Posterior cingulate gyrus (tissue), 11 donors: ENCODE data around the gene CDKAL1.

Experiments
- DNase-seq, 10 donors: peaks; one replicate each; pipeline versions ENCODE4 v3.0.0 to v3.0.0-alpha.2; 2020 to 2021; ENCODE audit warnings: mixed read lengths in 3 of 10
- intact Hi-C: fragments of 100-400 bp; cut with DNase I; formaldehyde crosslinking; loops from one replicate; pipeline ENCODE4 v1.15.1; 2023

CDKAL1 gene

DNA sequence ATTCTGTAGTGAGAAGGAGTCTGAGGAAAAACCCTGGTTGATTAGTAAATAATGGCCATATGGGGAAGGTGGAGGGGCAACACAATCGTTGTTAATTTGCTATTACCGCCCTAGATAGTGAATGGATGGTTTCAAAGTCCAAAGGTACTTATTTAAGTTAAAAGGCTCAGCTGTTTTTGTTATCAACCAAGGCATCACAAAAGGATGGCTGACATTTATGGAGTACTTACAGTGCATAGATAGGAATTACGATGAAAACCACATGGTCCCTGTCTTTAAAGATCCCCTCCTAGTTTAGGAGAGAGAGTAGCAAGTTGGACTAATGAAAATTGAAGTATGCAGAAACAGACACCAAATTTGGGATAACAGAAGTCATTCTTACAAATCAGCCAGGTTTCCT is 319.6 kb downstream of the CDKAL1 start:
- intact Hi-C loops: no loop called here
- DNase-seq: no peak

DNA sequence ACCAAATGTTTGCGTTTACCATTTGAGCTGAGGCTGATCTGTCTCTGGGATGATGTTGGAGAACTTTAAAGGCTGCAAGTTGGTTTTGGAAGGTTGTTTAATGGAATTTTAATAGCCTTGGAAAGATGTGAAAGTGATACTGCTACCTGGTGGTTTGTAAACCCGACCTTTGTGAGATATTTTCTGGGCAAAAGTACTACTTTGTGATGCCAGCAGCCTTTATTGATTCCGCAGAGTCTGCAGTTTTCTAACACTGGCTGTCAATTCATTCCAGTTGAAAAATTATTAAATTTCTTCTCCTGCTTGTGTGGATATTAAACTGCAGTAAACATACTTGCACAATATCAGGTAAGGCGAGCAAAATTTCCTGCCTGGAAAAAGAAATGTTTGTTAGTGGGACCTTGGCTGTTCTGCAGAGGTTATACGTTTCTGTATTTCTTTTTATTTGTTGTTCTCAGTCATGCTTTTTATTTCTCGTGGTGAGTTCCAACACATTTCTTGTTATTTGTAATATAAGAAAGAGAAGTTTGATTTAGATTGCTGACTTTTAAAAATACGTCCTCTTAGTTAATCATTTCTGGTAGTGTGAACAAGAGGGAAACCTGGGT is 322.5 kb downstream of the CDKAL1 start:
- intact Hi-C loops: no loop called here
- DNase-seq: no peak

DNA sequence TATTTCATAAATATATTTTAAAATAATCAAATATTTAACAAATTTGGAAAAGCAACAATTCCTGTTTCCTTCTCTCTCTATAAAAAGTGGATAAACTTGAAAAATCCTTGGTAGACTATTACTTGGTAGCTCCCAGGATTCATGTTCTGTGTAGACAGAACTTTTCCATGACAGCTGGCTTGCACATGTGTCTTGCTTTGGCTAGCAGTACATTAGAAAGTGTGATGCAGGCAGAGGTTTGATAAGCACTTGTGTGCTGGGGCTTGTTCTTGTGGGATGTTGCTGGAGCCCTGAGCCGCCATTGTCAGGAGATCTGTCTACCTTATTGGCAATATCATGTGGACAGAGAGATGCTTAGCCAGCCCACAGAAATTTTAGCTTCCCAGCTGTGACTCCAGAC is 327.2 kb downstream of the CDKAL1 start:
- intact Hi-C loops: no loop called here

DNA sequence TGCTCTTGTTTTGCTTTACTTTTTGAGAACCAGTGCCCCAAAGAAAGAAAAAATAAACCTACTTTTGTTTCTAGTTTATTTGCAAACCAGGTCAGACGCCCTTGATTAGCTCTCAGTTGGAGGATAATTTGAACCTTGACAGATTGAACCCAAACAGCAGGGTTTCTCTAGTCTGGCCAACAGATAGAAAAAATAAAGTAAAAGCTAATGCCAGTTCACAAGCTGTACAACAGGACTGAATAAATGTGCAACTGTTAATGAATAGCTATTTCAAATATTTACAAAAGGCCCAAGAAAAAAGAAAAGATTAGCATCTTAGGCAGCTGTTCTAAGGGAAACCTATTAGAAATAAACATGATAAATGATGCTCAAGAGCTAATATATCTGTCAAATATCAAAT is 331.8 kb downstream of the CDKAL1 start:
- DNase-seq: no peak
- intact Hi-C loops: no loop called here

More for the DNA sequence above, 327.2 kb downstream of the CDKAL1 start:
- DNase-seq: no peak

DNA sequence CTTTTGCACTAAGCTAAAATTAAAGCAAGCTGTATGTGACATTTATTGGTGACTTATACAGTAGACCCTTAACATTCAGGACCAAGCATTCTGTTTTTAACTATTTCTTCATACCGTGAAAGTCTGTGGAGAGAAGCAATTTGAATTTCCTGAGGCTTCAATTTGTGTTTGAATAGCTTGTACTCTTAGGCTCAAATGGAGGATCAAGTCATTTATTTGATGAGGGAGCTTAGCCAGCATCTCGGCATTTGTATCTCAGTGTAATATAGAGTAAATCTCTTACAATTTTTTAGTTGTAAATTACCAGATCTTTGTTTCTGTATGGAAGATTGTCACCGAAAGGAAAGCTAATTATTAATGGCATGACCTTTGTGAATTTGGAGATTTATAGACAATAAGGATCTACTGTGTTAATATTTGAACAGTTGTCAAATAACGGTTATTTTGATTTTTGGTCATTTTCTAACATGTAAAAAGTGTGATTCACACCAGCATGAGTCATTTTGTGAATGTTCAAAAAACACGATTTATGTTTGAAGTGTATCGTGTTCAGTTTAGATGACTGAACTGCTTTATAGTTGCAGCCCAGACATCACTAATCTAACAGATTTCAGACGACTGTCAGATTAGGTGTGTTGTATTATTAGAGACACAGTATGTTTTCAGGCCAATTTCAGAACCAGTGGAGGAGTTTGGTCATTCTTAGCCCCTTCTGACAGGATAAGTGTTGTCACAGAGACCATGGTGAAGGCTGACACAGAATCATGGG is 332.9 kb downstream of the CDKAL1 start:
- intact Hi-C loops: no loop called here
- no peak for DNase-seq

DNA sequence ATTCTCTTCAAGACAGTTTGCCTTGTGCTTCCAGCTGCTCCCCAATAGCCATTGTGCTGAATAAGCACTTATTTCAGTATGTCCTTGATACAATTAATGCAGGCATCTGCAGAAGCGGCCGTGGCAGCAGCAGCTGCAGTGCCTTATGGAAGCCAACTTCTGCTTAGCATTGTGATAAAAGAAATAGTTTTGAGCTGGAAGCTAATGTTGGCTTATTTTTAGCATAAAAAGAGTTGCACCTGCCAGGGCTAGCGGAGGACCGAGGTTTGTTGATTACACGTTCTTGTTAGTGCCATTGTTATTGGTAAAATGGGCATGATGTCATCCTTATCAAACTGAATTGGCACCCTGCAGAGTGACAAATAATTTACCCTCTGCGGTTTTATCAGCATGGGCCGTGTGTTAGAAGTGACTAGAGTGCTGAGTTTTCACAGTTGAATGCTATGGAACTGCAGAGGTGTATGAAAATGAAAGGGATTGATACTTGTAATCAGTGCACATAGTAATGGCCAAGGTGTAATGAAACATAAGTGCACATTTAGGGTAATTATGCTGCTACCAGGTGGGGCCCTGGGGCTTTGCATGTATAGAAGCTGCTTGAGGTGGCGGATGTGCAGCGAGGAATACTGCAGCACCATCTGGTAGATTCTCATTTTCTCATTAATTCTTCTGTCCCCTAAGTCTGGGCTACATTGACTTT is 334.3 kb downstream of the CDKAL1 start:
- DNase-seq: no peak
- intact Hi-C loops: no loop called here

DNA sequence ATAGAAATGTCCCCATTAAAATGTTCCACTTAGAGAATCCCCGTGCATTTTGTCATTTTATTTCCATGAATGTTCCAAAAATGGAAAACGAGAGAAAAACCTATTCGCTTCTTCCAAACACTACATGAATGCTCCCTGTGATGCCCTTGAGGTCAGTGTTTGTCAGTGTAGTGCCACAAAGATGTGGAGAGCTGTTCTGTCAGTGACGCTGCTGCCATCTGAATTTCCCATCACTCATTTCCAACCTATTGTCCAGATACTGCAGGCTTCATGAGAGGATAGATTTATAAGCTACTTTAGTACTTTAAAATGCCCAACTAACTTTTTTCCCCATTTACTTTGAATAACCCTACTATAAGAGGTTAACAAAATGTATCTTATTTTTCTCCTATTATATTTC is 335.8 kb downstream of the CDKAL1 start:
- no peak for DNase-seq
- intact Hi-C loops: no loop called here

DNA sequence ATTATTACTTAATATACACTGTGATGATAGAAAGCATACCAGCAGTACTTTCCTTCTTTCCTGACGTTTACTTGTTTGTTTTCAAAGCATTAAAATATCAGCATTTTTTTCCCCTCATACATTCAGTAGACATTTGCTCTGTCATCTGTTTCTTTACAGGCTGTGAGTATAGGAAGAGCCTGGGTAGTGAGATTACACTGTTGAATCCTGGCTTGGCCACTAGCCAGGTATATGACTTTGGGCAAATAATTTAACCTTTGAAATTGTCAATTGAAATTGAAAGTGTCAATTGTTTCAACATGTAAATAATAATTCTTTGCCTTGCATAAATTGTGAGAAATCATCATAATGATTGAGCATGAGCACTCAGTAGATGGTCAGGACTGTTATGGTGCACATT is 336.2 kb downstream of the CDKAL1 start:
- intact Hi-C loops: no loop called here
- no peak for DNase-seq

DNA sequence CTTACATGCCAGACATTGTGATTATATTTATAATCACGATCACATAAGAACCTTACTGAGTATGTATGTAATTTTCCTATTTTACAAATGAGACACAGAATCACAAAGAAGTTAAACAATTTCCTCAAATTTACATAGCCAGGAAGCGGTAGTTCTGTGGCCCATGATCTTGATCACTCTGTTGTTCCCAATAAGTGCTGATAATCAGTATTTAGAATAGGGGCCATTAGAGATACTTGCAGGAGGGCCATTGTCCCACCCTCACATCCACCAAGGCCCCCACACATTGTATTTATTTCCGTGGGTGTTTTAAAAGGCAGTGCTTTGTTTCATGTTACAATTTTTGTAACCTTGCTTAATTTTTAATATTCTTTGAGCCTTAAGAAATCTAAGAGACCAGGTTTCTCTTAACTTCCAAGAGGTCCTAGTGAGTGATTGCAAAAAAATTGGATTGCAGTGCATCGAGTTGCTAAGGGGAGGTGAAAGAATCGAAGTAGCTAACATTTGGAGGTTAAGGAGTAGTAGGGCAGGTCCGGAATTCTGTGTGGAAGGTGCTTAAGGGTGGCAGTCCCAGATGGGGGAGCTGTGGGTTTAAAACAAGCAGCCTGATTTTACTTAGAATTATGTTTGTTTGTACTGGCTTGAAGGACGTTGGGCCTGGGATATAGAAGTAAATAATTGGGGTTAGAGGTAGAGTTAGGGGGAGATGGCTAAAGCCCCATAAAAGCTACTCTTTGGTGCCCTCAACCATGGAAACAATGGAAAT is 339.4 kb downstream of the CDKAL1 start:
- no peak for DNase-seq

DNA sequence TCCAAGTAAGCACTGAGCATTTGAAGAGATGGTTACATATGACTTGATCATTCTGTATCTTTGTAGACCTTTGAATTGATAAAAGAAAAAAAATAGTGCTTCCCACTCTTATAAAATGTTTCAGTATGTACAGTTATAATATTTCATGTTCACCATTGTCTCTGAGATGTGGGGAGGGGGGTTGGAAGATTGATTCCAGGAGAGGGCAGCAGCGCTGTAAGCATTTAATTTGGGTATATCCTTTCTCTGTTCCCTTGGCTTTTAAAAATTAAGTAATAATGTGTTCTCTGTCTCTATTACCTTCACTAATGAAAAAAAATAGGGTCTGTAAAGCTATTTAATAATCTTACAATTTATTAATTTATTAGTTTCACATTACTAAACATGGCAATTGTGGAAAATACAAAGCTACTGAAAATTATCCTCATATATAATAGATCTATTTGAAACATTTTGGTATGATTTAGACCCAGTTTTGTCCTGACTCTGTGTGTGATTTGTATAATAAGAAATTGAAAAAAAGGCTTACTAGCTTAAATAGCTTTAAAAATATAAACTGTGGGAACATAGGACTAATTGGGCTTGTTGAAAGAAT is 341.2 kb downstream of the CDKAL1 start:
- DNase-seq: no peak
- intact Hi-C loops: no loop called here

More for the DNA sequence above, 339.4 kb downstream of the CDKAL1 start:
- intact Hi-C loops: no loop called here

DNA sequence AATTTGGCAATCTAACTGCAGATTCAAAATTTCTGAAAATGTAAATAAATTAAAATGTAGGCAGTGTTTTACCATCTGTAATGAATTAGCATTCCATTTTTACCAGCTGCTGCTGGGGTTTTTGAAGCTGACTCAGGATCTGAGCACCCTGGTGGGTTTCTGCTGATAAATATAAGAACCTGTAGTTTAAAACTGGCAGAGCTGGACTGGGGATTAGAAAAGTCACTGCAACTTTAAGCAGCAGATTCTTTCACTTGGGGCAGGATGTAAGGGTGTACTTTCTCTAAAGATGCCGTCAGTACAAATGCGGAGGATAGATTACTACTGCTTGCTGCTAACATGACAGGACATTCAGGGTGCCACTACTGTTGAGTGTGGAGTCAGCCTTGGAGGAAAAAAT is 341.8 kb downstream of the CDKAL1 start:
- DNase-seq: no peak

DNA sequence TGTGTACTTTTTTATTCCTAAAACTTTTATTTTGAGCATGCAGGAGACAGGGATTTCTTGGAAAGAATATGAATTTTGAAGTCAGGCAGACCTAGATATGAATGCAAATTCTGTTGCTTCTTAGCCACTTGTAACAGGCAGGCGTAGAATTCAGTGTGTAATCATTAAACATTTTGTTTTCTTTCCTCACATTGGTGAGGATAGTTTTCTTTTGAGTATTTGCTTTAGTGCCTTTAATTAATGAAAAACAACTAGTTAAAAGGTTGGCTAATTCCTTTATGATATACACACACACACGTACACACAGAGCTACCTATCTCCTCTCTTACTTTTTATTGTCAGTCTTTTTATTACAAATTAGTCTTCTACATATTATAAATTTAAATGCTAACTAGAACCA is 342.3 kb downstream of the CDKAL1 start:
- intact Hi-C loops: no loop called here
- DNase-seq: no peak

More for the DNA sequence above, 341.8 kb downstream of the CDKAL1 start:
- intact Hi-C loops: no loop called here

DNA sequence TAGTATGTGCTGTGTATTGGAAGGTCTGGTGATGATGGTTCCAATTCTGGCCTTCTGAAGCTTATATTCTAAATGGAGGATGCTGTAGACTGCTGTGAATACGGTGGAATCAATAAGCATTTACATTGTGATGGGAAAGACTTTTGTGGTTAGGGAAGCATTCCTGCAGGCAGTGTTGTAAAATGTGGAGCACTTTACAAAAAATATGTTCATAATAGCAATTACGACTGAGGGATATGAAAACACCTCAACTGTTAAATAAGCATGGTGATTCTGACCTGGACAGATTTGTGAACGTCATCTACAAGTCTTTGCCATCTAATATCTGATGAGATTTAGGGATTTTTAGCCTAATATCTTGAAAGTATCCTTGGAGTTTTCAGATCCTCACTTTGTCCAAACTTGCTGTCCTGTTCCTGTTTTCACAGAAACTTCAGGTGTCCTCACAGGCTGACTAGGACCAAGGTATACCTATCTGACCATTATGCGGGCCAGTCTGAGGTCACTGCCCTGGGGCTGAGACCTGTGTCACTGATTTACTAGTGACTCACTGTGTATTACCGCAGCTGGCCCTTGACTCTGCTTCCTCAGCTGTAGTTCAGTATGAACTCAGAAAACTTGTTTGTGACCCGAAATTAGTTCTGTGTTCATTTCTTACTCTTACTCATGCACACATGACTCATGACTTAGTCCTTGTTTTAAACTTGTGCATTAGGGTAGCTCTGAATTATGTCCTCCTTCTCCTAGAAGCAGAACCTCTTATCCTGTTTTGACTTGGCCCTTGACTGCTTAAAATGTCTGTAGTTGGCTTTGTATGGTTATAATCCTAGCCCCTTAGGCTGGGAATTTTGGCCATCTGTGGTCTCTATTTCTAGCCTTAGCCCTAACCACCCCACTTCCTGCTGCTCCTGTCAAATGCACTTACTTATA is 343.0 kb downstream of the CDKAL1 start:
- intact Hi-C loops: no loop called here
- no peak for DNase-seq

DNA sequence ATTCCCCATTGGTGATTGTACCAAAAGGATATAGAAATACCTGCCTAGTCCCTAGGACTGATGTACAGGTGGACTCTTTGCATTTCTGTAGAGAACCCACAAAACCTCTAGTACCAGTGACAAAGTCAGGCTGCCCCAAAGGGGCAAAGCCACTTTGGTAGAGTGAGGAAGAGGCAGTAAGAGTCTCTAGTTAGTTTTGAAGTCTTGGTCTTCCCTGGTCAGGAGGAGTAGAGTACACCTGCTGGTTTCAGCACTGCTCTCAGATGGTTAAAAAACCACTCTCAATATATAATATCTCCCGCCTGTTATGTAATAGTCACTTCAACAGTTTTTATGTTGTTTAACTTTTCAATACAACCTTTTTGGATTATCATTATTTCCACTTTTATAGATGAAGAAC is 344.9 kb downstream of the CDKAL1 start:
- DNase-seq: no peak
- intact Hi-C loops: no loop called here

DNA sequence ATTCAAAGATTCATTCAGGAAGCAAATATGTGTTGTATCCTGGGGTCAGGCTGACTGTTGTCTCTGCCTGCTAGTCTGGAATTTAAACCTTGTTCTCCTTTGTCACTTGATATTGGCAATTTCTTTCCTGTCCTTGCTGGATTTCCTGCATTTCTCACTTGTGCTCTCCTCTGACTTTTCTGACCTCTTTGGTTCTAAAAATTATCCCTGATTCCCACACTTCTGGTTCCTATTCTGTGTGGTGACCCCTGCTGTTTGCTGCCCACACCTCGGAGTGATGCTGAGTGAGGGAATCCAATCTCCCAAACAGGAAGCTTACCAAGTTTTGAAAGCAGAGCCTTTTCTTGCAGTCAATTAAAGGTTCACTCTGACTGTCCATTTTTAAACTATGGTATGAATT is 345.3 kb downstream of the CDKAL1 start:
- DNase-seq: no peak
- intact Hi-C loops: no loop called here

DNA sequence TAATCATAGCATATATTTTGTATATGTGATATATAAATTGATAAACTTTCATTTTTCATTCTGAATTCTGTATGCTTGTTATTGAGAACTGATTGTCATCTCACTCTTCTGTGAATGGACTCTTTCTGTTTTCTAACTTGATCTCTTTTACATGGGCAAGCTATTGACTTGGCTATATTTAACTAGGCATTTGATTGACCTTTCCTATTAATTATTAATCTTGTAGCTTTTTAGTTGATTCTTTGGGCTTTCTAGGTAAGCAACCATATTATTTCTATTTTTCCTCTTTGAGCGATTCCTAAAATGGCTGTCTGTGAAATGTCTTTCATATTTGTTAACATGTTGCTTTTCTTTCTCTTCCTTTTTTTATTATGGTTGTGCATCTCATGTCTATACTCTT is 347.1 kb downstream of the CDKAL1 start:
- no peak for DNase-seq
- intact Hi-C loops: no loop called here

DNA sequence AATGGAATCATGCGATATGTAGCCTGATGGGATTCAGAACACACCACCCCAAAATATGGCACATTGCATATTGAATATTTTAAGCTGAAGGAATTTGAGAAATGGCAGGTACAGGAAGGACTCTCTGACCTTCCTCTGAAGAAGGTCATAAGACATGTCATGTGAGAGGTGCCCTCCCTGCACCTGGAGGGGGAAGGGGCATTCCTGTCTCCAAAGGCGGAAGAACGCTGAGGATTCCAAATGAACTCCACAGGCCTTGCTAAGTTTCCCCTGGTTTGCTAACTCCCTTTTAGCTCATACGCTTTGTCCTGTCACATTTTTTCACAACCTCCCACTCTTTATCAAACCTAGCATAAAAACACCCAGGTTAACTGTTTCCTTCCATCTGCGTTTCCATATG is 347.8 kb downstream of the CDKAL1 start:
- no peak for DNase-seq
- intact Hi-C loops: no loop called here

DNA sequence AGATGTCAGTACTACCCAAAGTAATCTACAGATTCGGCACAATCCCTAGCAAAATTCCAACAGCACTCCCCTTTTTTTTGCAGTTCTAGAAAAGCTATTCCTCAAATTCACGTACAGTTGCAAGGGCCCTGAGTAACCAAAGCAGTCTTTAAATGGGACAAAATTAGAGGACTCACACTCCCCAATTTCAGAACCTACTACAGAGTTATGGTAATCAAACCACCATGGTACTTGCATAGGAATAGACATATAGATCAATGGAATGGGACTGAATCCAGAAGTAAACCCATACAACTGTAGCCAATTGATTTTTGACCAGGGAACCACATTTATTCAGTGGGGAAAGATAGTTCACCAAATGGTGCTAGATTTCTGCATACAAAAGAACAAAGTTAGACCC is 350.8 kb downstream of the CDKAL1 start:
- intact Hi-C loops: no loop called here

DNA sequence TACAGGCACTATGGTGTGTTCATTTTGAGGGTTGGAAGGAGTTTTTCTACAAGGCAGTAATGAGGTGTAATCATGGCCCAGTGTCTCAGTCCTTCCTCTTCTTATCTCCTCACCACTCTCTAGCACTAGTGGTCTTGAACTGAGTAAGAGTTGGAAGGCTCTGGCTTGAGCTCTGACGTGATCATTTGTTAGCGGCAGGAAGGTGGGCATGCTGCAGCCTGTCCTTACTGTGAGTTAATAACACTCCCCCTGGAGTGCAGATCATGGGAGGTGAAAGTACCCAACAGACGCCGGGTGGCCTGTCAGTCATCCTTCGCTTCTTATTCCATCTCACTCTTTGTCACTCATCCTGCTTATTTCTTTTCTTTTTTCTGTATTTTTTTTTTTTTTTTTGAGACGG is 356.9 kb downstream of the CDKAL1 start:
- DNase-seq: no peak
- intact Hi-C loops: no loop called here

More for the DNA sequence above, 350.8 kb downstream of the CDKAL1 start:
- no peak for DNase-seq

DNA sequence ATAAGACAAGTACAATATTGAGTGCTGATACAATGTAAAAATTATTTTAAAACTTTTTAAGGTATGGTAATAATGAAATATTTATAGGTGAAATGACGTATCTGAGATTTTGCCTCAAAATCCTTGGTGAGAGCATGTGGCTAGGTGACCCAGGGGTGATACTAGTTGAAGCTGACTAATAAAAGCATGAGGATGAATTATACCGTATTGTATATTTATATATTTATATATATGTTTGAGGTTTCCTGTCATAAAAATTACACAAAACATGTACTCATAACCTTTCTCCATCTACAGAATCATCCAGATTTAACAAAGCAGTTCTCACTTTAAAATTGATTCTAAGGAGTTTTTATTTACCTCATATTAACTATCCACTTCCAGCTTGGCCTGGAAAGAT is 358.1 kb downstream of the CDKAL1 start:
- DNase-seq: no peak
- intact Hi-C loops: no loop called here
